ENCODE measurements around the gene UPF3B.
"Not testable (repeated sequence)": the region's sequence is repeated elsewhere in the genome, so short reads cannot be mapped to it uniquely, and the experiment has no call there.

UPF3B gene

GRCh38 chrX:119852382-119853353 is at the start of gene UPF3B:
UPF3B (minus strand) TSS chrX:119852963; CDS start chrX:119852928, 35 bp downstream.
- DNase-seq (ENCODE audit: insufficient read length, low spot score) = peak; percentile 97
- peak; percentile 86 for FAIRE-seq

GRCh38 chrX:119900976-119901375 is 48.2 kb upstream of the UPF3B start:
- DNase-seq (ENCODE audit: insufficient read length, low spot score) = no peak
- FAIRE-seq = no peak

- DNase-seq (ENCODE audit: insufficient read length, low spot score) = no peak
Observed at GRCh38 chrX:119899125-119899524, 46.4 kb upstream of the UPF3B start.

GRCh38 chrX:119895843-119896326 is 43.1 kb upstream of the UPF3B start, which contains the start of gene AKAP14:
AKAP14 (plus strand) TSS chrX:119895893; CDS start chrX:119903224, 7,331 bp downstream.
- FAIRE-seq = peak; percentile 4
- no peak for DNase-seq (ENCODE audit: insufficient read length, low spot score)

More at GRCh38 chrX:119899125-119899524, 46.4 kb upstream of the UPF3B start:
- FAIRE-seq = no peak

GRCh38 chrX:119891961-119892692 is 39.4 kb upstream of the UPF3B start:
- not testable (repeated sequence) for DNase-seq (ENCODE audit: insufficient read length, low spot score); FAIRE-seq

- DNase-seq (ENCODE audit: insufficient read length, low spot score); FAIRE-seq: not testable (repeated sequence)
Observed at GRCh38 chrX:119890626-119891025, 37.9 kb upstream of the UPF3B start.

GRCh38 chrX:119887721-119888425 is 35.1 kb upstream of the UPF3B start:
- FAIRE-seq (no peak), DNase-seq (ENCODE audit: insufficient read length, low spot score) (peak; percentile 47)

- FAIRE-seq (no peak), DNase-seq (ENCODE audit: insufficient read length, low spot score) (no peak)
Observed at GRCh38 chrX:119885554-119886428, 33.0 kb upstream of the UPF3B start.

- DNase-seq (ENCODE audit: insufficient read length, low spot score) (peak; percentile 68), FAIRE-seq (peak; percentile 88)
Observed at GRCh38 chrX:119880552-119881437, 28.0 kb upstream of the UPF3B start.

- DNase-seq (ENCODE audit: insufficient read length, low spot score) (no peak), FAIRE-seq (no peak)
Observed at GRCh38 chrX:119880076-119880475, 27.3 kb upstream of the UPF3B start.

- FAIRE-seq (no peak), DNase-seq (ENCODE audit: insufficient read length, low spot score) (no peak)
Observed at GRCh38 chrX:119878740-119879139, 26.0 kb upstream of the UPF3B start.

GRCh38 chrX:119871599-119872395 is 19.0 kb upstream of the UPF3B start, which contains the start of the genes NDUFA1 and RNF113A:
NDUFA1 (plus strand) TSS chrX:119871832; CDS start chrX:119871912, 80 bp downstream.
RNF113A (minus strand) TSS chrX:119871733; CDS start chrX:119871613, 120 bp downstream.
- peak; percentile 59 for DNase-seq (ENCODE audit: insufficient read length, low spot score)
- FAIRE-seq = no peak

GRCh38 chrX:119871245-119871598 is 18.5 kb upstream of the UPF3B start:
- FAIRE-seq = no peak

GRCh38 chrX:119870626-119871131 is 17.9 kb upstream of the UPF3B start:
- no peak for DNase-seq (ENCODE audit: insufficient read length, low spot score)
- peak; percentile 58 for FAIRE-seq

More at GRCh38 chrX:119871245-119871598, 18.5 kb upstream of the UPF3B start:
- no peak for DNase-seq (ENCODE audit: insufficient read length, low spot score)

- DNase-seq (ENCODE audit: insufficient read length, low spot score) = no peak
- no peak for FAIRE-seq
Observed at GRCh38 chrX:119853444-119853843, 681 bp upstream of the UPF3B start.

- no peak for DNase-seq (ENCODE audit: insufficient read length, low spot score)
- FAIRE-seq = no peak
Observed at GRCh38 chrX:119833905-119834304, 18.9 kb downstream of the UPF3B start.

GRCh38 chrX:119828446-119828845 is 24.3 kb downstream of the UPF3B start:
- FAIRE-seq (no peak), DNase-seq (ENCODE audit: insufficient read length, low spot score) (no peak)
